NCI-H460 (cell line): ENCODE results near the gene IGF1. TPM values are rescaled to one million over a fixed set of nuclear protein-coding genes. Genes with fewer than 3 reads are reported as not detected.
"Not testable (repeated sequence)": the region's sequence is repeated elsewhere in the genome, so short reads cannot be mapped to it uniquely, and the experiment has no call there.

Experiments used
- DNase-seq: peaks from one replicate; pipeline ENCODE4 v3.0.0-alpha.2; 2016; ENCODE audit warnings: low read depth; ENCODE audit errors: extremely low read depth
- total RNA-seq: library from RNA; depleted of rRNA; stranded (reverse); fragments of >200 nt; shearing (Covaris generic); gene quantifications from 2 replicates; pipeline ENCODE4 v1.2.3, GENCODE V29; 2014

The IGF1 gene
- total RNA-seq, 1 experiment from 2014 or later: not detected

DNA sequence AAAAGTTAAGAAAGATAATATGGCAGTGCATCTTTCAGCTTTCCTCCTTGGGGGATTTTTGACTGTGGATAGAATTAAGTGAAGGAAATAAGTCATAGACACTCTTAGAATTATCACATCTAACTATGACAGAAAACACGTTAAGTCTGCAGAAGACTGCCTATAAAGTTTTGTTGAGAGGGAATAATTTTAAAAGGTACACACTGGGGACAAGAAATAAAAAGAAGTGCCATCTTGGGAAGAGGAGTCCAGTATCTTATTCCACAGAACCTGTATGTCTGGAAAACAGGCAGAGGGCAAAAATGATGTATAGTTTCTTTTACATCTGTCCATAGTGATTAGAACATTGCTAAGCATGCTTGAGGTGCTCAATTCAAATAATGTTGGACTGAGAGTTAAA is 80.7 kb downstream of the IGF1 start:
- DNase-seq: no peak

DNA sequence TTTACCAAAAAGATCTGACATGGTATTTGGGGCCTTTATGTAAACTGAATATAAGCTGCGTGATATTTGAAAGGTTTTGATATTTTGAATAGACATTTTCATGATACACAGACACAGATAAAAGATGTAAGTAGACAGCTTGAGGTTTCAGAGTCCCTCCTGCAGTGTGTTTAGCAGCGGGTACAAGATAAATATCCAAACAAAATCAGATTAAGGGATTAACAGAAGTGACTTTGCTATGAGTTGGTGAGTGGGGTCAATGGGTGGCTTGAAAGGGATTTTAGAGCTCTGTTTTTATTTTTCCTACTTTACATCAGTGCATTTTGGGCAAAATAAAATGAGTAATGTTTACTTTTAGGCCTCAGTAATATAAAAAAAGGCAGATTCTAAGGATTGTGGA is 84.1 kb downstream of the IGF1 start:
- DNase-seq: no peak

DNA sequence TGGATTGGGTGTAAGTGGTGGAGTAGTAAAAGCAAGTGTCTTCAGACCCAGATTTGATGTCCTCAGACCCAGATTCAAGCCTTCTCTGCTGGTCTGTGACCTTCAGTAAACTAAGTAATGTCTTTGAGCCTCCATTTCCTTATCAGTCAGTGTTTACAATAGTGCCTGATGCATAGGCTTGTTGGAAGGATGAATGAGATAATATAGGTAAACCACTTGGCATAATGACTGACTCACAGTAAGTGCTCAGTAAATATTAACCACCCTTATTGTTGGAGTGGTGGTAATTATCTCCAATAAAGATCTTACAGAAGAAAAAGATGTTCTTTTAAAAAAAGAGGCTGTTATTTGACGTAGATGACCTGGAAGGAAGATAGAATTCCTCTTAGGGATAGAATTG is 86.2 kb downstream of the IGF1 start:
- DNase-seq: no peak

DNA sequence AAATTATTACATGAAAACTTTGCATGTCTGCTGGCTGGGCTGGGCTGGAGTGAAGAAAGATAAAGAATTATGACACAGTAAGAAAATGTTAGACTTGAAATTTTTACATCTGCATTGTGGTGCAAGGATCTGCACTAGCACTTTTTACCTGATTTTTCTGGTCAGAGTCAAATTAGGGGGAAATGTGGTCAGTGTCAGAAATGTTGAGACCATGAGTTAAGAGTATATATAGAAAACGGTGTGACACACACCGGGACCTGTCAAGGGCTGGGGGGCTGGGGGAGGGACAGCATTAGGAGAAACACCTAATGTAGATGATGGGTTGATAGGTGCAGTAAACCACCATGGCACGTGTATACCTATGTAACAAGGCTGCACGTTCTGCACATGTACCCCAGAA is 90.3 kb downstream of the IGF1 start:
- DNase-seq: no peak

DNA sequence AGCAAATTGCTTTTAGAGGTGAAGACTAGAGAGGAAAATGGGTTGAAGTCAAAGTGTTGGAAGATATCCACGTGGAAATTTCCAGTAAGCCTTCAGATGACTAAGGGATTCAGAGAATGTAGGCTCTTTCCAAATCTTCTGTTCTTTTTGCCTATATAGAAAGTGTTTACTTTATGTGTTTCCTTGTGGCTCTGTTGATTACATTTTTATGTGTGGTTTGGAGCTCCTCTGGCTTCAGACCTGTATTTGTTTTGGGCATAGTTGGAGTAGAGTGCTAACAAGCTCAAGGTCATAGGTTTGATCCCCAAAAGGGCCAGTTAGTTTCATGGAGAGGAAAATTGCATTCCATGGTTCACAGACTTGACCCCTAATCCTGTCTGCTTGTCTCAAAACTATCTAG is 91.9 kb downstream of the IGF1 start:
- no peak for DNase-seq

GRCh38 chr12:102385343-102385742 is 95.0 kb downstream of the IGF1 start:
- DNase-seq: no peak

DNA sequence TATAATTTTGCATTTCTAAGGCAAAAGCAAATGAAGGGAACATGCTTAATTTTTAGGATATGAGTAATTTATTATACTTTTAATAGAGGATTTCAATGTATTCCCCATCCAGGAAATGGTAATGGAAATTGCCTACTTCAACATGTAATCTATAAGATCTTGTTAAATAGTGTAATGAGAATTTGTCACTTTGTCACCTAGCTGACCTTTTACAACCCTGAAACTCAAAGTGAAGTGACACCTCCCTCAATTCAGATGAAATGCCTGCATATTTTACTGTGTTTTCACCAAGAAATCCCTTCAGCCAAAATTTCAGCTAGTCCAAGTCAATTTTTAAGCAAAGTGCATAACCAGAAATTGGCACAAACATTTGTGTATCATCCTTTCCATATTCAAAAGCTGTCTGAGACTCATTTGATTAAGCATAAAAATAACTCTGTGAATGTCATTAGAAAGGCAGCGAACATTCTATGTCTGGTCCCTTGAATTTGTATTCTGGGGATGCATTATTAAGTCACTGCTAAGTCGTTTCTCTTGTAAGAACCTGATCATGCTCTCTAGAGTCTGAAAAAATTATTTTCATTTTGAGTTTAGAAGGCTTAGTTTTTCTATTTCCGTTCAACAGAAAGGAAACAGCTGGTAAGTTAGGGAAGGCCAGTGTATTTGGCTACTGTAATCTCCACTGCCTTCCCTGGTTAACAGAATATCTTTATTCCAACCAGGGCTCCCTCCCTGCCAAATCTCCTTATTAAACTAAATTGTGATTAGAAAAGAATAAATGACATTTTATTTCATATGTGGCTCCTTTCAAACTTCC is 100.8 kb downstream of the IGF1 start:
- no peak for DNase-seq

- no peak for DNase-seq
Measured at GRCh38 chr12:102376781-102377180, 103.6 kb downstream of the IGF1 start.

DNA sequence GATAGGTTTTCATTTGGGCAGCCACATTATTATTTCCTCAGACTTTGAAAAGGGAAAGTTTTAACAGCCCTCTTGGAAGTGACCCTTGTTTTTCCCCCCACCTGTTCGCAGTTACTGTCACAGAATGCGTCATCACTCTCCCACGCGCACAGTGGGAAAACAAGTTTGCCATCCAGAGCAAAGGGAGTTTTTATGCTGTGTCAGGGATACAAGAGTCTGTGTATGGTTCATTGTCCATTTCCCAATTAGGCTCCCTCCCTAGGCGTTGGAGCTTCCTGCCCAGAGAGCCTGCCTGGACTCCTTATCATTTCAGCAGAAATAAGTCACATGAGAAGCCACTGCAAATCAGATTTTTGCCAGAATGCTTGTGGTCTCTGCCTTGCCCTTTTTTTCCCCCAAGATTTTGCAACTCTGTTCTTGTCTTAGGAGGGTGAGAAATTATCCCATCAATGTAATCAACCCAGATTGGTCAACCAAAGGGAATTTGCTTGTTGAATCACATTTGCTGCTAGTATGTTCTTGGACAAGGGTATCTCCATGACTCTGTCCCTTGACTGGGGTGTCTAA is 104.1 kb downstream of the IGF1 start:
- DNase-seq: no peak

DNA sequence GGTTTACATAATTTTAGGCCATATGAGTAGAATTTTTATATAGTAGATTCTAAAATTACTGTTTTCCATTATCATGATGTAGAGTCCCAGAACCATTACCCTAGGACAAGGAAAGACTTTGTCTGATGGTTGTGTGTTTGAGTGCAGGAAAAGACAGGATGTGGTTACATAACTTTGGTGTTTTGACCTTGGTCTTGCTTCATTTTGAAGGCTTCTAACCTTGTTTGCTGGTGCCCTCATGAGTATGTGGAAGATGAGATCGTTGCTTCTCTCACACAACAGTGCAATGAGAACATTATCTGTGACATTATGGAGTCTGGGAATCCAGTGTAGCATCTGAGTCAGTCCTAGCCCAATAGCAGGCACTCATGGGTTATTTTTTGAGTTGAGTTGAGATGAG is 106.2 kb downstream of the IGF1 start:
- DNase-seq: no peak

- DNase-seq: no peak
Measured at GRCh38 chr12:102372087-102372486, 108.3 kb downstream of the IGF1 start.

- no peak for DNase-seq
Measured at GRCh38 chr12:102371165-102371564, 109.2 kb downstream of the IGF1 start.

DNA sequence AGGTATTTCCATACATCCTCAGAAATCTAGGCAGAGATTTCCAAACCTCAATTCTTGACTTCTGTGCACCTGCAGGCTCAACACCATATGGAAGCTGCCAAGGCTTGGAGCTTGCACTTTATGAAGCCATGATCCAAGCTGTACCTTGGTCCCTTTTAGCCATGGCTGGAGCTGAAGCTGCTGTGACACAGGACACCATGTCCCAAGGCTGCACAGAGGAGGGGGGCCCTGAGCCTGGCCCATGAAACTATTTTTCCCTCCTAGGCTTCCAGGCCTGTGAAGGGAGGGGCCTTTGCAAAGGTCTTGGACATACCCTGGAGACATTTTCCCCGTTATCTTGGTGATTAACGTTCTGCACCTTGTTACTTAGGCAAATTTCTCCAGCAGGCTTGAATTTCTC is 110.5 kb downstream of the IGF1 start:
- DNase-seq: no peak

DNA sequence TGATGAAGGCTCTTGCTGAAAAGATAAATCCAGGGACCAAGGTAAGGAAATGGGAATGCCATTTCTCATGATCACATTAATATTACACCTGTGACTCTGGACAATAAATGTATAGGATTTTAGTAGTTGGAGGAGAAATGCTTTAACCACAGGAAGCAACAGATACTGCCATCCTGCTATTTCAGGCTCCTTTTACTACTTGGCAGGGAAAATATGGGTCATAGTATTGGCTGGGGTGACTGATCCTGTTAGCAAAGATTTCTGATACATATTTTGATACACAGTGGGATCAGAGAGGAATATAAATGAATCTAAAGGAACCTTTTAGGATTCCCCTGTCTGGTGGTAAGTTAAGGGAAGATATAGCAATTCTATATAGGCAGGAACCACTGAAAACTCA is 115.0 kb downstream of the IGF1 start:
- DNase-seq: no peak

DNA sequence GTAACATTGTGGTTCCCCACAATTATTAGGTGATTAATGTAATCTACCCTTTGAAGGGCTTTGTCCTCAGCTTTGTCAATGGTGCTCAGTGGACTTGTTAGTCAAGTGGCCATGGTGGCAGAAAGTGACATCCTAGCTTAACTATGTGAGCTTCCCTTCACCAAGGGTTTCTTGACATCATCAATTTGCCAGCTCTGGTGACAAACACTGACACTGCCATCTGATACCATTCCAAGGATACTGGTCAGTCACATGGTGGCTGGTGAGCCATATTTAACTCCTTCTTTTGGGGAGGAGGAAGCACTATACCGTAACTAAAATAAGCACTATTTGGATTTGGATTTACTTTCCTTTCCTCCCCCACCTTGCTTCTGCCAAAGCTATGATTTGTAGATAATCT is 115.7 kb downstream of the IGF1 start:
- DNase-seq: no peak

- no peak for DNase-seq
Measured at GRCh38 chr12:102356690-102357089, 123.7 kb downstream of the IGF1 start.

- not testable (repeated sequence) for DNase-seq
Measured at GRCh38 chr12:102354281-102354680, 126.1 kb downstream of the IGF1 start.

DNA sequence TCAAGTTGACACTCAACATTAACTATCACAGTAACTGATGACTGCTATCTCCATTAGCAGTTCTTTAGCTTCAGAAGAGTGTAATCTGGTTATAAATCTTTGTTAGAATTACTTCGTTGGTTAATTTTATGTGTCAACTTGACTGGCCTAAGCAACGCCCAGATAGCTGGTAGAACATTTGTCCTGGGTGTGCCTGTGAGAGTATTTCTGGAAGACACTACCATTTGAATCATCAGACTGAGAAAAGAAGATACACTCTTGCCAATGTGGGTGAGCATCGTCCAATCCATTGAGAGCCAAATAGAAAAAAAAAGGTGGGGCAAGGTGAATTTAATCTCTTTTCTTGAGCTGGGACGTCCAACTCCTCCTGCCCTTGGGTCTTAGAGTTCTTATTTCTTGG is 129.0 kb downstream of the IGF1 start:
- DNase-seq: no peak

- DNase-seq: no peak
Measured at GRCh38 chr12:102350070-102350469, 130.3 kb downstream of the IGF1 start.

GRCh38 chr12:102349079-102349478 is 131.3 kb downstream of the IGF1 start:
- DNase-seq: no peak

GRCh38 chr12:102347811-102348210 is 132.6 kb downstream of the IGF1 start:
- DNase-seq: no peak
